HepG2 (cell line): ENCODE results near the gene HDAC5.

ENCODE experiments used
- ZNF263 ChIP-seq: sonication (generic); formaldehyde crosslinking; IDR thresholded peaks from 2 replicates; pipeline ENCODE4 v1.4.0; 2020; ENCODE audit warnings: missing genetic modification reagents
- ZNF614 ChIP-seq: IDR thresholded peaks from 2 replicates; pipeline ENCODE4 v1.6.1; 2018; ENCODE audit warnings: missing biosample characterization, missing genetic modification reagents, inconsistent platforms, borderline replicate concordance
- ZUFSP ChIP-seq: sonication (generic); formaldehyde crosslinking; IDR thresholded peaks from 2 replicates; pipeline ENCODE4 v1.9.0; 2021; ENCODE audit warnings: missing genetic modification reagents, mild to moderate bottlenecking, borderline replicate concordance

GRCh38 chr17:44053125-44053872 lies 70.1 kb downstream of the HDAC5 start:
- no peak for TF ChIP-seq ZNF263 (CRISPR knock-in tag)
- TF ChIP-seq ZNF614: no peak
- no peak for TF ChIP-seq ZUFSP (CRISPR knock-in tag)
